ENCODE results near the gene KLHDC3.

KLHDC3 gene

GRCh38 chr6:42968126-42968701, 45.8 kb upstream of the KLHDC3 start:
- Histone ChIP-seq H4K20me1 (ENCODE audit: insufficient read depth, low read length) (no peaks in the 10 kb centered on the region), H3K36me3 (ENCODE audit: insufficient read depth, low read length) (peaks cover 17% of the 10 kb centered on the region; the same call in 1 of the 2 replicates), H3K4me3 (ENCODE audit: low read depth, low read length, poor library complexity, severe bottlenecking) (no peak overlapping the region), H3F3A (ENCODE audit: insufficient read depth, low read length) (no peaks in the 10 kb centered on the region), H3K27ac (ENCODE audit: low read depth, low read length, poor library complexity, severe bottlenecking) (no peak overlapping the region), H3K9me3 (ENCODE audit: low read length) (no peaks in the 10 kb centered on the region), H3K79me2 (ENCODE audit: insufficient read depth, low read length) (no peaks in the 10 kb centered on the region), H3K4me1 (ENCODE audit: insufficient read depth, low read length, severe bottlenecking) (no peaks in the 10 kb centered on the region), H2AFZ (ENCODE audit: low read length) (no peak overlapping the region), H3K27me3 (ENCODE audit: insufficient read depth, low read length) (no peaks in the 10 kb centered on the region), H3K9me2 (ENCODE audit: low read depth, low read length) (no peaks in the 10 kb centered on the region), H3K9ac (ENCODE audit: low read length) (no peak overlapping the region), H3K4me2 (ENCODE audit: low read length) (no peak overlapping the region)
- no peak for TF ChIP-seq EZH2 (IDR thresholded peaks at IDR 0.05; ENCODE audit: borderline replicate concordance, low read length)
- TF ChIP-seq CTCF (IDR thresholded peaks at IDR 0.05; ENCODE audit: low read length), result no peak

DNA sequence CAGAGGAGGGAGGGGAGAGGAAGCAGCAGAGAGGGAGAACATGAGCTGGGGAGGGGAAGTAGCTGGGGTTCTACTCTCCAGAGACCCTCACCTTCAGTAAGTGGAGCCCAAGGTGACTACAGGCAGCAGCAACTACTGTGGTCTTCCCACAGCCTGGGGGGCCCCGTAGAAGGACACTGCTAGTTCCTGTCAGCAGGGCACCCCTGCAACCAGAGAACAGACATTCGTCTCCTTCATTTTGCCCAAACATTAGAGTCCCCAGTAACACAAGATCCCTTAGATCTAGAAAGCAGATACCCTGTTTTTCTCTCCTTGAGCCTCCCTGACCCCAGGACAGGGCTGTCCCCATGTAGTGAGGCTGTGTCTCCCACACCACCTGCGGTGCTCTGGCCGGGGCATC, 45.3 kb upstream of the KLHDC3 start:
- Histone ChIP-seq H3K27me3 (ENCODE audit: insufficient read depth, low read length) (no peaks in the 10 kb centered on the region), H3K4me1 (ENCODE audit: insufficient read depth, low read length, severe bottlenecking) (no peaks in the 10 kb centered on the region), H3K4me2 (ENCODE audit: low read length) (no peak overlapping the region)

GRCh38 chr6:42969431-42969830, 44.6 kb upstream of the KLHDC3 start:
- no peaks in the 10 kb centered on the region for H3F3A ChIP-seq (ENCODE audit: insufficient read depth, low read length)
- H3K4me2 ChIP-seq (ENCODE audit: low read length), result no peak overlapping the region
- H3K27me3 ChIP-seq (ENCODE audit: insufficient read depth, low read length), result no peaks in the 10 kb centered on the region
- H3K4me1 ChIP-seq (ENCODE audit: insufficient read depth, low read length, severe bottlenecking), result no peaks in the 10 kb centered on the region
- H3K9me2 ChIP-seq (ENCODE audit: low read depth, low read length), result no peaks in the 10 kb centered on the region
- H3K79me2 ChIP-seq (ENCODE audit: insufficient read depth, low read length), result no peaks in the 10 kb centered on the region
- H3K27ac ChIP-seq (ENCODE audit: low read depth, low read length, poor library complexity, severe bottlenecking), result no peak overlapping the region
- H3K9me3 ChIP-seq (ENCODE audit: low read length), result no peaks in the 10 kb centered on the region
- no peaks in the 10 kb centered on the region for H4K20me1 ChIP-seq (ENCODE audit: insufficient read depth, low read length)
- TF ChIP-seq EZH2 (IDR thresholded peaks at IDR 0.05; ENCODE audit: borderline replicate concordance, low read length) (no peak), CTCF (IDR thresholded peaks at IDR 0.05; ENCODE audit: low read length) (no peak)
- H3K4me3 ChIP-seq (ENCODE audit: low read depth, low read length, poor library complexity, severe bottlenecking), result no peak overlapping the region
- peaks cover 19% of the 10 kb centered on the region; the same call in 1 of the 2 replicates for H3K36me3 ChIP-seq (ENCODE audit: insufficient read depth, low read length)
- no peak overlapping the region for H2AFZ ChIP-seq (ENCODE audit: low read length)
- no peak overlapping the region for H3K9ac ChIP-seq (ENCODE audit: low read length)

More for the DNA sequence above, 45.3 kb upstream of the KLHDC3 start:
- H4K20me1 ChIP-seq (ENCODE audit: insufficient read depth, low read length), result no peaks in the 10 kb centered on the region
- TF ChIP-seq EZH2 (IDR thresholded peaks at IDR 0.05; ENCODE audit: borderline replicate concordance, low read length) (no peak), CTCF (IDR thresholded peaks at IDR 0.05; ENCODE audit: low read length) (no peak)
- no peak overlapping the region for H3K4me3 ChIP-seq (ENCODE audit: low read depth, low read length, poor library complexity, severe bottlenecking)
- no peaks in the 10 kb centered on the region for H3K9me3 ChIP-seq (ENCODE audit: low read length)
- no peaks in the 10 kb centered on the region for H3K9me2 ChIP-seq (ENCODE audit: low read depth, low read length)
- no peak overlapping the region for H2AFZ ChIP-seq (ENCODE audit: low read length)
- H3K36me3 ChIP-seq (ENCODE audit: insufficient read depth, low read length), result peaks cover 21% of the 10 kb centered on the region; the same call in 1 of the 2 replicates
- H3K79me2 ChIP-seq (ENCODE audit: insufficient read depth, low read length), result no peaks in the 10 kb centered on the region
- H3K27ac ChIP-seq (ENCODE audit: low read depth, low read length, poor library complexity, severe bottlenecking), result no peak overlapping the region
- no peaks in the 10 kb centered on the region for H3F3A ChIP-seq (ENCODE audit: insufficient read depth, low read length)
- H3K9ac ChIP-seq (ENCODE audit: low read length), result no peak overlapping the region
